Epithelial cell of esophagus (primary cell): ENCODE measurements around the gene DMWD.

Source experiments
- DNase-seq: peaks from one replicate; pipeline ENCODE4 v3.0.0; 2010; ENCODE audit warnings: low read depth
- H3K4me3 ChIP-seq: 2 replicates; pipeline ENCODE4 v1.5.1; 2011; ENCODE audit warnings: mild to moderate bottlenecking, low read length, control low read depth
- CTCF ChIP-seq: IDR thresholded peaks from 2 replicates; pipeline ENCODE4 v1.5.1; 2011; ENCODE audit warnings: low read depth, mild to moderate bottlenecking, low read length, control low read depth, inconsistent platforms; ENCODE audit not compliant: insufficient read depth; ENCODE audit errors: missing control alignments

The DMWD gene

GRCh38 chr19:45745606-45746005 lies 47.0 kb downstream of the DMWD start:
- no peak overlapping the region for H3K4me3 ChIP-seq
- TF ChIP-seq CTCF: no peak
- no peak for DNase-seq

- TF ChIP-seq CTCF: no peak
- no peak for DNase-seq
Observed at GRCh38 chr19:45742969-45743368, 49.7 kb downstream of the DMWD start.

GRCh38 chr19:45739498-45740439 lies 52.9 kb downstream of the DMWD start:
- no peak for DNase-seq
- H3K4me3 ChIP-seq: no peak overlapping the region
- TF ChIP-seq CTCF: no peak

More at GRCh38 chr19:45742969-45743368, 49.7 kb downstream of the DMWD start:
- H3K4me3 ChIP-seq: no peak overlapping the region

GRCh38 chr19:45733160-45733810 lies 59.4 kb downstream of the DMWD start, which contains the start of gene MEIOSIN:
TSS of gene MEIOSIN (plus strand) at chr19:45733439. CDS start at chr19:45735377, 1,938 bp downstream.
- TF ChIP-seq CTCF: no peak
- DNase-seq: no peak
- H3K4me3 ChIP-seq: no peak within 1 kb of the TSS
